HG02884 (cell line): ENCODE measurements around the gene INTS1.

Source experiments
- ATAC-seq: cut with Tn5 transposase; IDR thresholded peaks from one replicate; pipeline ENCODE4 v1.9.1; 2021; ENCODE audit warnings: mild to moderate bottlenecking, moderate library complexity; ENCODE audit not compliant: unreplicated experiment

INTS1 gene

GRCh38 chr7:1492640-1493039 lies 11.5 kb downstream of the INTS1 start:
- no peak for ATAC-seq

GRCh38 chr7:1492221-1492620 lies 12.0 kb downstream of the INTS1 start:
- no peak for ATAC-seq

DNA sequence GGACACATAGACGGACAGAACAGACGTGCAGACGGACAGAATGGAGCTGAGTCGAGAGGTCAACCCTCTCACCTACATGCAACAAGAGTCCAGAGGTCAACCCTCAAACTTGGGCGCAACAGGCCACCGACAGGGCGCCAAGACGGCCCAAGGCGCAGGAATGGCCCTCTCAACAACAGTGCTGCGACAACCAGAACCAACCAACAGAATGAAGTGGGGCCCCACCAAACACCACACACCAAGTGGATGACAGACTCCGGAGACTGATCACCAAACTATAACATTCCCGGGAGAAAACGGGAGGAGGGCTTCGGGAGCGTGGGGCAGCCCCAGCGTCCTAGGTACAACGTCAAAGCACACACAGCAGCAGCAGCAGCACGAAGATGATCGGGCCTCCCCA lies 13.4 kb downstream of the INTS1 start:
- ATAC-seq, result no peak

DNA sequence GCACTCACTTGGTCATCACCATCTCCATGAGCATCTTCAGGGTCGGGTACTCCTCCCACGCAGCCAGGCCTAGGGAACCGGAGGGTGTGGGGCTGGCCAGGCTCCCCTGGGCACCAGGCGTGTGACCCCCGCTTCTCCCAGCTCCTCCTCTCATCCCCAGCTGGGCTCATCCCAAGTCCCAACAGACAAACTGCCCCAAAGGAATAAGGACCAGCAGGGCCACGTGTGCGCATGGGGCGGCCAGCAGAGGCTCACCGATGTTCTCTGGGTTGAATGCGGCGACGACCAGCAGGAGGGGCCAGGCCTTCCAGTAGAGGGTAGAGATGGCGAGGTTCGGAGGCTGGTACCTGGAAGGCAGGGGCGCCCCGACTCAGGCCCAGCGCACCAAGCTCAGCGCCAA lies 14.9 kb downstream of the INTS1 start:
- ATAC-seq, result no peak

DNA sequence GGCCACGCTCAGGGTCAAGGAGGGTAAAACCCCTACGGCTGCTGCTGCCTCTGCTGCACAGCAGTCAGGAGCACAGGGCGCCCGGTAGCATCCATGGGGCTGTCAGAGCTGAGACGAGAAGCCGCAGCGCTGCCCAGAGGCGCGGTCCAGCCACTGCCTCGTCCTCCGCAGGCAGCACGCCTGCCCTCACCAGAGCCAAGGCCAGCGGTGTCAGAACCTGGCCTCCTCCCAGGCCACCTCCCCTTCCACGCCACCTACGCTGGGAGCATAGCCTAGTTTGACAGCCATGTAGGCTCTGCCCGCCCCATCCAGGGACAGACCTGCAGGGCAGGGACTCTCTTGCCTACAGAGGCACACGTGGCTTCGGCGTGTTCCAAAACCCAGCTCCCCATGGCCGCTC lies 16.2 kb downstream of the INTS1 start:
- ATAC-seq, result no peak

- ATAC-seq, result no peak
Observed at GRCh38 chr7:1487466-1487865, 16.7 kb downstream of the INTS1 start.

GRCh38 chr7:1486571-1486970 lies 17.6 kb downstream of the INTS1 start:
- ATAC-seq, result no peak

DNA sequence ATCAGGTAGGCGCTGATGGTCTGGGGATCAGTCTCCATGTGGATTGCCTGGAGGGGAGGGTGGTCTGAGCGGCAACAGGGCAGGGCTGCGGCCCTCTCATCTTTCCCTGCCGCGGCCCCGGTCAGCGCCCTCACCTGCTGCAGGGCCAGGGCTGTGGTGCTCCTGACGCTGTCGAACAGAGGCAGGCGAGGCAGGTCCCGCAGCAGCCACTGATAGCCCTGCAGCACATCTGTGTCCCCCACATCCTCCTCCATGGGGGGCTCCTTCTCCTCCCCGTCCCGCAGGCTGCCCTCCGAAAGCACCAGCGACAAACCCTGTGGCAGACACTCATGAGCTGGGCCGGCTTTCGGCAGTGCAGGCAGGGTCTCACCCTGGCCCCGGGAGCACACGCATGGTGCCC lies 19.0 kb downstream of the INTS1 start:
- no peak for ATAC-seq

DNA sequence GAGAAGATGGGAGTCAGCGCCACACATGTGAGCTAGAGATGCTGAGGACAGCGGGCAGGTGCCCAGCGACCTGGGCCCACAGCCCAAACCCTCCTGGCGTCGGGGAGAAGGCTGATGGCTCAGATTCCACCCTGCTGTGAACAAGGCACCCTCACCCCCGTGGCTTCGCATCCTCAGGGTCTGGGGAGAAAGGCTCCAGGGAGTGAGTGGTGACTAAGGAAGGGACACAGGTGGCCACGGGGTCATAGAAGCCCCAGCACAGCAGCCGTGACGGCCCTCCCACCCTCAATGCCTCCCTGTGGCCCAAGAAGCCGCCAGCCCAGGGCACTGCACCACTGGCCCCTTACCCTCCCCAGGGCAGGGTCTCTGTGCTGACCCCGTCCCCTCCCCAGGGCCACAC lies 19.6 kb downstream of the INTS1 start:
- ATAC-seq, result no peak

GRCh38 chr7:1483536-1484505 lies 20.4 kb downstream of the INTS1 start:
- ATAC-seq, result no peak

- ATAC-seq, result no peak
Observed at GRCh38 chr7:1483079-1483478, 21.1 kb downstream of the INTS1 start.

DNA sequence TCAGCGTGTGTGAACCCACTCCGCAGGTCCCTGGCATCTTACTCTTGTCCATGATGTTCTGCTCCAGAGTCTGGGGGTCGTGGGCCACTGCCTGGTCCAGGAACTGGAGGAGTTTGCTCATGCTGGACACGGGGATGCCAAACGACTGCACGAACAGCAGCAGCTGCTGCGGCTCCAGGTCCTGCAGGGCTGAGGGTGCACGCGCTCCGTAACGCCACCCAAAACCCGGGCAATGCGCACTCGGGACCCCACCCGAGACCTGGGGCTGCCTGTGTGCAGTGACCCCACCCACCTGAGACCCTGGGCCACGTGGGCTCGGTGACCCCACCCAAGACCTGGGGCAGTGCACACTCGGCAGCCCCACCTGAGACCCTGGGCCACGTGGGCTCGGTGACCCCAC lies 22.9 kb downstream of the INTS1 start:
- ATAC-seq, result no peak

GRCh38 chr7:1480670-1481069 lies 23.5 kb downstream of the INTS1 start:
- ATAC-seq, result no peak

- ATAC-seq, result no peak
Observed at GRCh38 chr7:1479287-1479686, 24.9 kb downstream of the INTS1 start.

DNA sequence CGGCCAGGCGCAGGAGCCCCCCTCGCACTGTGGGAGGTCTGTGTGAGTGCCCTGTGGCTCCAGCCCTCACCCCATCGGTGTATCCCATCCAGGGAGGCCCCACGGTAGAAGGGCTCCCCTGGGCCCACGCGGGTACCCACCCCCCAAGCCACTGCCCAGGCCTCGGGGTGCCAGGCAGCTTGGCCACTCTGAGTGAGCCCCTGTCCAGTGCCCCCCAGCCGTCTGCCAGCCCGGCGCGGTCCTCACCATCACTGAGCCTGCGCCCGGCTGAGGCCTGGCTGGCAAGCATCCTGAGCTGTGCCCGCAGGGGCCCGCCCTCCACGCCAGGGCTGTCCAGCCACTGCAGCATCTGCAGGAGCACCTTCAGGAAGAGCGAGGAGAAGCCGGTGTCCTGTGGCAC lies 25.7 kb downstream of the INTS1 start:
- ATAC-seq, result no peak

DNA sequence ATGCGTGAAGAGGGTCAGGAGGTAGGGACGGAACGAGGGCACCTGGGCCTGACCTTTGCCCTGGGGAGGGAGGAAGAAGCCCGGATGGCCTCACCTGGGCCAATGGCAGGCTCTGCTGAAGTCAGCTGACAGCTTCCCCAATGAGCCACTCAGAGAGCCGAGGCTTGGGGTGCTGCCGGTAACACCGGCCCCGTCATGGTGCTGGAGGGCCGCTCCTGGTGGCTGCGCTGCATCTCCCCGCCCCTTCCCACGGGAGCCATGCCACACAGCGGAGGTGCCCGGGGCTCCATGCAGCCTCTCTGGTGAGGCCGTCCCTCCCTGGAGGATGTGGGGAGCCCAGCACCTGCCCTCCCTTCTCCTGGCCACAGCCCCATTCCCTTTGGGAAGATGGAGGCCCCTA lies 27.3 kb downstream of the INTS1 start:
- no peak for ATAC-seq

GRCh38 chr7:1475991-1476390 lies 28.2 kb downstream of the INTS1 start:
- no peak for ATAC-seq

DNA sequence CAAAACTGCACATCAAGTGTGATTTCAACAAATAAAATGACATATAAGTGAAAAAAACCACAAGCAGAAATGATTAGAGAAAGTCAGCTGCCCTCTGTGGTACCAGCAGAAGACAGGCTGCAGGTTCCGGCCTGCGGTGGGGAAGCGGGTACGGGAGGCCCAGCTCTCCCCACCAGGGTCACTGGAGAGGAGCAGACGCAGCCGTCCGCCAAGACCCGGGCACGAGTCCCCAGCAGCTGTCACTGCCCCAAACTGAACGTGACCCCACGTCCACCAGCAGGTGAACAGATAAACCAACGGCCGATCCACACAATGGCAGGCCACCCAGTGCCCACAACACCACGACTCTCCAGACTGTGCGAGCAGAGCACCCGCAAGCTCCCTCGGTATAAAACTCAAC lies 28.8 kb downstream of the INTS1 start:
- no peak for ATAC-seq

DNA sequence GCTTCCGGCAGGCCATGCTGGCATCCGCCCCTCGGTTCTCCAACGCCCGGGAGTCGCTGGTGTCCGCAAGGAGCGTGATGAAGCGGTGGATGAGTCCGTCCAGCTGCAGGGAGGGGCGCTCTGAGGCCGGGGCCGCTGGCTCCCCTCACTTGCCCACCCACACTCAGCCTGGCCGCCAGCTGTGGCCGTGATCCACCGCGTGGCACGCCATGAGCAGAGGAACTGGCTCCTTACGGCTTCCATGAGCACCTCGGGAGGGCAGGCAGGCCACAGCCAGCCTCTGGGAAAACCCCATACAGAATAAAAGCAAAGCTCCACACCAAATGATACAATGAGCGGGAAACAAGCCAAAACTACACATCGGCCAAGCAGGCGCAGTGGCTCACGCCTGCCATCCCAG lies 29.5 kb downstream of the INTS1 start:
- no peak for ATAC-seq

DNA sequence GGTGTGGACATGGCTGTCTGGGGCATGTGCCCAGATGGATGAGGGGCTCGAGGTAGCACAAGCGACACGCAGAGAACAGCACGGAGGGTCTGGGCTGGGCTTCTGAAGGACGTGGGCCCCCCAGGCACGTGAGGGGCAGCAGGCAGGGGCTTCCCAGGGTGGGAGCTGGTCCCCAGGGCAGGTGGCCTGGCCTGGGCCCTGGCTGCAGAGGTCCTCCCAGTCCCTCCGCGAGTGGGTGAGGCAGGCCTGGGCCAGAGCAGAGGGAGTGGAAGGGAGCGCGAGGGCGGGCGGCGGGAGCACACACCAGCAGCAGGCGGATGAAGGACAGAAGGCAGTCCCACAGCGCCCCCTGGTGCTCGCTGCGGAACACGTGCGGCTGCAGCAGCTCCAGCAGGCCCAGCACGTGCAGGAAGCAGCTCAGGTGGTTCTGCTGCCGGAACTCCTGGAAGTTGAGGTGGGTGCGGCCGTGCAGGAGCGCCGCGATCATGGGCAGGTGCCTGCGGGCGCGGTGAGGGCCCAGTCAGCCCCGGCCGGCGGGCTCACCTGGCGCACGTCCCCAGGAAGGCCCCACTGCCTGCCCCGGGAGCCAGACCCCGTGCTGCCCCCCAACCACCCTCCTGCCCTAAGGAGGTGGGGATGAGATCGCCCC lies 30.2 kb downstream of the INTS1 start:
- ATAC-seq, result no peak

- ATAC-seq, result no peak
Observed at GRCh38 chr7:1470901-1471300, 33.3 kb downstream of the INTS1 start.

DNA sequence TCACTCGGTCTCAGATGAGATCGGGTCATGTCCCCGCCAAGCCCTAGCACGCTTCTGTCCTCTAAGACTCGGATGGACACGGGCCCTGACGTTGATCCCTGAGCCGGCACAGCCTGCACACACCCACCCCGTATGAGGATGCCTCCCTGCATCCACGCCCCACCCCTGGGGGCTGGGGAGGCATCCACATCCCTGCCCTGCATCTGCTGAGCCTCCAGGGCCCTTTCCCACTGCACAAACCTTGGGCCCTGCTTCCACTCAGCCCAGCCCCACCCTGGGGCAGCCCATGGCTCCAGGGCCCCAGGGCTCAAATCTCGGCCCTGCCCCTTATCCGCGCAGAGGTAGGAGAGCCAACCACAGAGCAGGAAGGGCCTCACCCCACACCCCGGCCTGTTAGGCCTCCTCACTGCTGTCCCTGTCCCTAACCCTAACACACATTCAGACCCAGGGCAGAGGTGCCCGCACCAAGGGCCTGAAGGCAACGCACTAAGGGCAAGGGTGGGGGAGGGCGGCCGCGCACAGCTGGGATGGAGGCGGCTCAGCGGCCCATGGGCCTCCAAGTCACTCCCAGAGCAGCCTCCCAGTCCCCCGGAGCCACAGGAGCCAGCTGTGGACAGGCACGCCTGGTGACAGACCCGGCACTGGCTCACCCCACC lies 35.4 kb downstream of the INTS1 start:
- ATAC-seq, result no peak
